HG03521 (cell line): Measurements from ENCODE around the gene WDR1.

Experiments
- ATAC-seq: cut with Tn5 transposase; IDR thresholded peaks from one replicate; pipeline ENCODE4 v1.9.1; 2021; ENCODE audit warnings: mild to moderate bottlenecking, moderate library complexity; ENCODE audit not compliant: unreplicated experiment

Gene WDR1

GRCh38 chr4:10101671-10102473 lies 14.7 kb downstream of the WDR1 start:
- no peak for ATAC-seq

- no peak for ATAC-seq
Observed at GRCh38 chr4:10100734-10101216, 15.8 kb downstream of the WDR1 start.

- no peak for ATAC-seq
Observed at GRCh38 chr4:10099499-10100325, 16.9 kb downstream of the WDR1 start.

- no peak for ATAC-seq
Observed at GRCh38 chr4:10098780-10099160, 17.8 kb downstream of the WDR1 start.

- ATAC-seq, result no peak
Observed at GRCh38 chr4:10097906-10098779, 18.5 kb downstream of the WDR1 start.

GRCh38 chr4:10096978-10097335 lies 19.6 kb downstream of the WDR1 start:
- no peak for ATAC-seq

GRCh38 chr4:10096201-10096977 lies 20.2 kb downstream of the WDR1 start:
- ATAC-seq, result peak; percentile 75

- ATAC-seq, result no peak
Observed at GRCh38 chr4:10095296-10095991, 21.2 kb downstream of the WDR1 start.

- ATAC-seq, result no peak
Observed at GRCh38 chr4:10094841-10095240, 21.8 kb downstream of the WDR1 start.

- no peak for ATAC-seq
Observed at GRCh38 chr4:10093801-10094552, 22.6 kb downstream of the WDR1 start.

GRCh38 chr4:10093271-10093621 lies 23.4 kb downstream of the WDR1 start:
- no peak for ATAC-seq

GRCh38 chr4:10092481-10093270 lies 23.9 kb downstream of the WDR1 start:
- no peak for ATAC-seq

GRCh38 chr4:10091531-10092181 lies 24.9 kb downstream of the WDR1 start:
- no peak for ATAC-seq

- ATAC-seq, result no peak
Observed at GRCh38 chr4:10090467-10091250, 25.9 kb downstream of the WDR1 start.

- no peak for ATAC-seq
Observed at GRCh38 chr4:10089346-10089745, 27.3 kb downstream of the WDR1 start.

GRCh38 chr4:10088135-10089010 lies 28.2 kb downstream of the WDR1 start:
- ATAC-seq, result no peak
